Dendritic cell treated with granulocyte-macrophage colony-stimulating factor and Interleukin-4, amounts not matched to agents 40 ng/mL and 50 ng/mL, for 4 days (primary cell): Measurements from ENCODE around the gene MTF1.
A peak's percentile ranks its signal among the peaks of the same experiment; 100 is the strongest.

Source experiments
- H3K27ac Mint-ChIP-seq: one replicate; pipeline ENCODE4 v1.8.0; 2022; ENCODE audit warnings: mild to moderate bottlenecking, mixed read lengths
- H3K27me3 Mint-ChIP-seq: one replicate; pipeline ENCODE4 v1.8.0; 2022; ENCODE audit warnings: mild to moderate bottlenecking, mixed read lengths
- H3K36me3 Mint-ChIP-seq: one replicate; pipeline ENCODE4 v1.8.0; 2022; ENCODE audit warnings: low read depth, mixed read lengths
- H3K4me1 Mint-ChIP-seq: one replicate; pipeline ENCODE4 v1.8.0; 2022; ENCODE audit warnings: low read depth, mixed read lengths
- H3K4me3 Mint-ChIP-seq: one replicate; pipeline ENCODE4 v1.8.0; 2022; ENCODE audit warnings: mild to moderate bottlenecking, moderate library complexity, mixed read lengths
- H3K9me3 Mint-ChIP-seq: one replicate; pipeline ENCODE4 v1.8.0; 2022; ENCODE audit warnings: mixed read lengths
- intact Hi-C: fragments of 100-400 bp; cut with micrococcal nuclease; formaldehyde crosslinking; loops from one replicate; pipeline ENCODE4 v1.15.0; 2022

MTF1 gene

DNA sequence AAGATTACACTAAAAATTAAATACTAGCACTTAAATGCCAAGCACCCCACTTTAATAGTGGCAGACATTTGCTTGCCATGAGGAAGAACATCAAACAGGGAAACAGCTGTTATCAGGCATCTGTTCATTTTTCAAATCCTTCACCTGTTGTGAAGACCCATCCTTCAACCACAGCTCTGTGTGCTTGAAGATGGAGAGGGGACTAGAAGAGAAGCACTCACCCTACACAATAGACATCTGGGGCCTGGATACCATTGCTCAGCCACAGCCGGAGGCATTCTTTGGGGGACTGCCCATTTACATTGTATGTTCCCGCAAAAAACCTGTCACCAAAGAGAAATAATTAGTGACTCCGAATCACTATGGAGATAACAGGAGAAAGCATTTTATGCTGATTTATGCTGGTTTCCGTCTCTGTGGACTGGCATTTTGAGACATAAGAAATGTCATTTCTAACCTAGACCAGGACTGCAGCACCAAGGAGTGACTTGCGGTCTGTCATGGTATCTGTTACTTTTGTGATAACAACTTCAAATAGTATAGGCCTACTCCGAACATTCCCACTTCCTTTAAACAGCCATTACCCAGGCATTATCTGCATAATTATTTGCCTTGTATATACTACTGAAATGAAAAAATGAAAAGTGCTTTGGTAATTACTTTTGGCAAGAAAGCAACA, 28.8 kb upstream of the MTF1 start:
- H3K27ac Mint-ChIP-seq, result no peak overlapping the region
- H3K4me1 Mint-ChIP-seq, result peaks cover 18% of the 10 kb centered on the region
- no peaks in the 10 kb centered on the region for H3K27me3 Mint-ChIP-seq
- H3K9me3 Mint-ChIP-seq, result no peaks in the 10 kb centered on the region
- no peak overlapping the region for H3K4me3 Mint-ChIP-seq
- intact Hi-C loops, result no loop called here
- H3K36me3 Mint-ChIP-seq, result peaks cover 89% of the 10 kb centered on the region

DNA sequence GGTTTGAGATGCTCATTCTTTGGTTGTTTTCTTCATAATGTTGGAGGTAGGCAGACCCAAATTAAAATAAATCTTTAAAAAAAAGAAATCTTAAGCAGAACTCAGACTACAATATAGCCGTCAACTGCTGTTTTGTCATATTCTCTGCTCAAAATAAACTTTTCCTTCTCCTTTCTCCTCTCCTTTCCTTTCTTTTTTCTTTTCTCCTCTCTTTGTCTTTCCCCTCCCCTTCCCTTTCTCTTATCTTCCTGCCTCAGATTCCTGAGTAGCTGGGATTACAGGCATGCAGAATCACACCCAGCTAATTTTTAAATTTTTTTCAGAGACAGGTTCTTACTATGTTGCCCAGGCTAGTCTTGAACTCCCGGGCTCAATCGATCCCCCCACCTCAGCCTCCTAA, 24.8 kb upstream of the MTF1 start:
- intact Hi-C loops, result no loop called here
- Mint-ChIP-seq H3K4me3 (no peak overlapping the region), H3K27ac (peak overlapping the region; percentile 66), H3K36me3 (peaks cover 99% of the 10 kb centered on the region), H3K4me1 (peaks cover 18% of the 10 kb centered on the region), H3K27me3 (no peaks in the 10 kb centered on the region), H3K9me3 (no peaks in the 10 kb centered on the region)

DNA sequence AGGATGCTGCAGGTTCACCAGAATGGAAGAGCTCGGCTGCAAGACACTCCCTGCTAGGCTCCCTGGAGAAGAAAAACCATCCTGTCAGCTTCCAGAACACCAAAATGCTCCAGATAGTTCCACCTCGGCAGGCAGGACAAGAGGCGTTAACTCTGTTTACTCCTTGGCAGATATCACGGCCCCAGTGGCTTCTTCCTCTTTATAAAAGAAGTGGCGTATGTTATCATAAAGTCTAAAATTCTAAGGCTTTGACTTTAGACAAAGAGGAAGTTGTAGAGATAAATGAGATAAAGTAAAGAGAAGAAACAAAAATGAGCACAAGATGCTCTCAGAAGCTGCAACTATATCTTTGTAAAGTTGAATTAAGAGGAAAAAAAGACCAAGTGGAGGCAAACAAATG, 24.3 kb upstream of the MTF1 start:
- intact Hi-C loops, result no loop called here
- no peak overlapping the region for H3K4me3 Mint-ChIP-seq
- no peaks in the 10 kb centered on the region for H3K27me3 Mint-ChIP-seq
- peaks cover 99% of the 10 kb centered on the region for H3K36me3 Mint-ChIP-seq
- H3K9me3 Mint-ChIP-seq, result no peaks in the 10 kb centered on the region
- H3K27ac Mint-ChIP-seq, result peak overlapping the region; percentile 66
- peaks cover 18% of the 10 kb centered on the region for H3K4me1 Mint-ChIP-seq

DNA sequence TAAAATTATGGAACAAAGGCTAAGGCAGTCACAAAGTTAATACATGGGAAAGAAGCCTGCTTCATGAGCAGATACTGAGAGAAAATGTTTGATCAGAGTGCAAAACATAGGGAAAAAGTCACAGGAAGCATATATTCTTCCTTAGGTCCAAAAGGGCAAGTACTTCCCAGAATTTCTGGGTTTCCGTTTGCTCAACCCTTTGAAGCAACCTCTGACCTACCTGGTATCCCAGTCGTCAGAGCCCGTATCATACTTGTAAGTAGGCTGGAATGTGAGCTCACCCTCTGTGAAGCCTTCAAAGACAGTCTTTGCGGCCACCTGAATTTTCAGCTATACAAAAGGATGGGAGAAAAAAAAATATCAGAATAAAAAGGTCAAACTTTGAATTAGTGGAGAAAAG, 20.5 kb upstream of the MTF1 start:
- intact Hi-C loops, result no loop called here

DNA sequence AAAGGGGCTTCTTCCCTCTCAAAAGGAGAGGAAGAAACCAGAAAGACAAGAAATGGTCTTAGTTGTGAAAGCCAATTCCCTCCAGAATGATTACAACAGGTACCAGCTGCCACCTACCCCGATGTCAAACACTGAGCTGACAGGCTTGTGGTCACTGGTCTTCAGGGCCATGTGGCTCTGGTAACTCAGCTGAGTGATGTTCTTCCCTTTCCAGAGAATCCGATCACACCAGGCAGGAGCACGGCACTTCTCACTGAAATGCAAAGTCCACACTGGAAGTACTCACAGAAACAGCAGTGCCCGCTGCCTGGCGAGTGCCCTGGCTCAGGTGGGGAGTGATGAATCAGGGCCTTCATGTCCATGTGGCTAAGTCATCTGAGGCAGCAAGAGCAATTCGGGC, 18.7 kb upstream of the MTF1 start:
- peaks cover 99% of the 10 kb centered on the region for H3K36me3 Mint-ChIP-seq
- no peaks in the 10 kb centered on the region for H3K9me3 Mint-ChIP-seq
- no peaks in the 10 kb centered on the region for H3K27me3 Mint-ChIP-seq
- intact Hi-C loops, result no loop called here
- H3K27ac Mint-ChIP-seq, result no peak overlapping the region
- H3K4me3 Mint-ChIP-seq, result no peak overlapping the region
- H3K4me1 Mint-ChIP-seq, result no peaks in the 10 kb centered on the region

More for the DNA sequence above, 20.5 kb upstream of the MTF1 start:
- no peak overlapping the region for H3K4me3 Mint-ChIP-seq
- H3K27me3 Mint-ChIP-seq, result no peaks in the 10 kb centered on the region
- H3K9me3 Mint-ChIP-seq, result no peaks in the 10 kb centered on the region
- H3K36me3 Mint-ChIP-seq, result peaks cover 99% of the 10 kb centered on the region
- no peak overlapping the region for H3K27ac Mint-ChIP-seq
- H3K4me1 Mint-ChIP-seq, result peaks cover 13% of the 10 kb centered on the region

DNA sequence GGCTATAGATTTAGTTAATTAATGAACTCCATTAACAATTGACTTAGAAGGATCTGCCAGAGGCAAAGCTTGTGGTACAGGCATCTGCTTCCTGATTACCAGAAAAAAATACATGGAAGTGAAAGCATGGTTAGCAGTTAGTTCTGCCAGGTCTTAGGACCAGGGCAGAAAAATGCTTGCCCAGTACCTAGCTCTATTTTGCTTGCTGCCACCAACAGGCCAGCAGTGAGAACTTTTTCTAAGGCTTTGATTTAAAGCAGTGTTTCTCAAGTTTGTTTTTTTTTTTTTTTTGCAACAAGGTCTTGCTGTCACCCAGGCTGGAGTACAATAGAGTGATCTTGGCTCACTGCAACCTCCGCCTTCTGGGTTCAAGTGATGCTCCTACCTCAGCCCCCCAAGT, 16.4 kb upstream of the MTF1 start:
- Mint-ChIP-seq H3K4me1 (no peaks in the 10 kb centered on the region), H3K27ac (no peak overlapping the region), H3K4me3 (no peak overlapping the region), H3K36me3 (peaks cover 99% of the 10 kb centered on the region), H3K27me3 (no peaks in the 10 kb centered on the region), H3K9me3 (no peaks in the 10 kb centered on the region)
- intact Hi-C loops, result no loop called here

DNA sequence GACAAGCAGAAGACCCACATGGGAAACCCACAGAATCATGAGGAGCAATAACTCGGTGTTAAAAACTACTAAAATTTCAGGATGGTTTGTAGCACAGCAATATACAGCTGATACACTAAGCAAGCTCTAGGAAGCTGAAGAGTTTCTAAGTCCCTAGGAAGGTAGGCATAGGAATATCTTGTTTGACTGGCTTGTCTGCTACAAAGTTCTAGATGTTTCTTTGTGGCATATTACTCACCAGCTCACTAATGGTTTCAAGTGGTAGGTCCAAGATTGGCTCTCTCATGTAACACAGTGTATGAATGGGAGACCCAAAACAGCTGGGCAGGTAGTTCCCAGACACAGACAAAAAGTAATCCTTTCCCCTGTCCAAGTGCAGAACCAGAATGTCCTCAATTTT, 13.3 kb upstream of the MTF1 start:
- no peaks in the 10 kb centered on the region for H3K4me1 Mint-ChIP-seq
- peak overlapping the region; percentile 26 for H3K27ac Mint-ChIP-seq
- no peak overlapping the region for H3K4me3 Mint-ChIP-seq
- intact Hi-C loops, result no loop called here
- no peaks in the 10 kb centered on the region for H3K9me3 Mint-ChIP-seq
- H3K36me3 Mint-ChIP-seq, result peaks cover 98% of the 10 kb centered on the region
- no peaks in the 10 kb centered on the region for H3K27me3 Mint-ChIP-seq

DNA sequence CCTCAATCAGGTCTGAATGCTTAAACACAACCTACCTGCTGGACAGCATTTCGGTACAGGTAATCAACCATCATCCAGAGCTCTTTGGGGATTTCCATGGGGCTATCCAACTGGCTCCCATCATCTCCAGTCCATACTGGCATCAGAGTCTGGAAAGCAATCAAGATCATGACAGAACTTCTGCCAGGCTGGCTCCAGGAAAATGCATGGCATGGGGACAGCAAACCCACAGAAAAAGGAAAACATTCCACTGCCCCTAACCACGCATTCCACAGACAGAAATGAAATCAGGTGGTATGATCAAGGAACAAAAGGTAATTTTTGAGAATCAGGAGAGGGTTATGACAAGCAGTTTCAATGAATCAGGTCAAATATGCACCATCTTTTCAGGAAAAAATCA, 9.1 kb upstream of the MTF1 start:
- no peaks in the 10 kb centered on the region for H3K9me3 Mint-ChIP-seq
- peaks cover 97% of the 10 kb centered on the region for H3K36me3 Mint-ChIP-seq
- H3K27me3 Mint-ChIP-seq, result no peaks in the 10 kb centered on the region

DNA sequence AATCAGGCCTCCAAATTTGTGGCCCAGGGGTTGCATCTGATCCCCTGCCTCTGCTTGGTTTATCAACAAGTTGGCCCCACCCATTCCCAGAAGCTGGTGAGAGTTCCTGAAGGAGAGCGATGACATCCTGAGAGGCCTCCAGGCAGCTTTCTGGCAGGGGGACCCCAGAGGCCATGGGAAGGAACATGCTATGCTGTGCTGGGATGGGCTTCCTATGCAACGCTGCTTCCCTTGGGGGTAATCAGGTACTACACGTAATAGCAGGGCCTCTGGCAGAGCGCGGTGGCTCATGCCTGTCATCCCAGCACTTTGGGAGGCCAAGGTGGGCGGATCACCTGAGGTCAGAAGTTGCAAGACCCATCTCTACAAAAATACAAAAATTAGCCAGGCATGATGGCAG, 8.4 kb upstream of the MTF1 start:
- Mint-ChIP-seq H3K27ac (no peak overlapping the region), H3K4me3 (no peak overlapping the region), H3K9me3 (no peaks in the 10 kb centered on the region), H3K4me1 (no peaks in the 10 kb centered on the region), H3K27me3 (no peaks in the 10 kb centered on the region), H3K36me3 (peaks cover 96% of the 10 kb centered on the region)
- intact Hi-C loops, result no loop called here

More for the DNA sequence above, 9.1 kb upstream of the MTF1 start:
- intact Hi-C loops, result no loop called here
- Mint-ChIP-seq H3K27ac (no peak overlapping the region), H3K4me3 (no peak overlapping the region), H3K4me1 (no peaks in the 10 kb centered on the region)

DNA sequence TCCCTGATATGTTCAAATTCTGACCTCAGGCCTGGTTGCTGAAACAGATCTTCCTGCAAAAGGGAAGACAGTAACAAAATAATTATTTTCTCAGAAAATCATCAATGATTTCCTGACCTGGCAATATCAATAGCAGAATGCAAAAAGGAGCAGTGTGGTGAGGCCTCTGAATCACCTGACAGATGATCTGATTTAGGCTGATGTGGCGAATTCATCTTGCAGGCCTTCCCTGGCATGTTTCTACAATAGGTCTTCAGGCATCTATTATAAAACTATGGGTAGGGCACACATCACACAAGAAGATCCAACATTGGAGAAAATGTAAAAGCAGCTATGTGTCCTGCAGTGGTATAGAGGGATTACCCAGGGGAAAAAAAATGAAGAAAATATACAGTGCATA, 7.1 kb upstream of the MTF1 start:
- intact Hi-C loops, result no loop called here
- Mint-ChIP-seq H3K4me3 (no peak overlapping the region), H3K4me1 (no peaks in the 10 kb centered on the region), H3K36me3 (peaks cover 96% of the 10 kb centered on the region), H3K9me3 (no peaks in the 10 kb centered on the region), H3K27ac (no peak overlapping the region), H3K27me3 (no peaks in the 10 kb centered on the region)

DNA sequence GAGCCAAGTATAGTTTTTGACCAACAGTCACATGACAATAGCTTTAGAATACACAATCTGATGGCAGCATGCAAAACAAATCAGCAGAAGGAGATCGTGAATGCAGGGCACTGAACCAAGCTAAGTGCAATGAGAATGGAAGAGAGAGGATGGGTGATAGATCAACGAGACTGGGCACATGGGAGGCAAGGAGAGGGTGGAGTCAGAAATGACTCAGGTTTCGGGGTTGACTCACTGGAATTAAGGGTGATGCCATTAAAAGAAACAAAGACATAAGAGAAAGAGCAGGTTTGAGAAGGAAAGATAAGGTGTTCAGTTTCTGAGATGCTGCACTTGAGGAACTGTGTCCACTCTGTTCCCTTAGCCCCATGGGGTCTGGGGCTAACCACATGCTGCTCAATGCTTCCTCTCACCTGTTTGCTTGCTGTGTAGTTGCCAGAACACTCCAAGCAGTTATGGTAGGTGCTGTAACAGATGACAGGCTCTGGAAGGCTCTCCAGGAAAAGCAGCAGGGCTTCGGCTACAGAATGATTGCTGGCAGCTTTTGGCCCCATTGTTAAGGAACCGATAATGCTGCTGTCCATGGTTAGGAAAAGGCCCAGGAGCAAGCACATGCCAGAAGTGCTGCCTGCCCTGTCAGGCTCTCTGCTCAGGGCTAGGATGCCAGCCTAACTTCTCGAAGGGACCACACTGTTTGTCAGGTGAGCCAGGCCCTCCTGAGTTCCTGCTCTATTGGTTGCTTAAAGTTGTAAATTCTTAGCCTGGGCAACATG, 6.1 kb upstream of the MTF1 start:
- intact Hi-C loops, result no loop called here
- H3K4me3 Mint-ChIP-seq, result no peak overlapping the region

DNA sequence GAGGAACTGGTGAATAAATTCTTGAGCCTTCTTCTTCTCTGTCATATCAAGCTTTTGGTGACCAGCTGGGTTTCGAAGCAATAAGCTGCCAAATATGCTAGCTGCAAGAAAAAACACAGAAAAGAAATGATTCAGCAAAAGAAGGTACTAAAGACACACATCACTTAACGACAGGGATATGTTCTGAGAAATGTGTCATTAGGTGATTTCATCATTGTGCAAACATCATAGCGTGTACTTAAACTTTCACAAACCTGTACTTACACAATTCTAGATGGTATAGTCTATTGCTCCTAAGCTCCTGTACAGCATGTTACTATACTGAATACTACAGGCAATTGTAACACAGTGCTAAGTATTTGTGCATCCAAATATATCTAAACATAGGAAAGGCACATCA, 2.9 kb upstream of the MTF1 start:
- Mint-ChIP-seq H3K36me3 (peaks cover 81% of the 10 kb centered on the region), H3K27ac (no peak overlapping the region), H3K4me3 (no peak overlapping the region), H3K9me3 (no peaks in the 10 kb centered on the region), H3K4me1 (peaks cover 16% of the 10 kb centered on the region), H3K27me3 (no peaks in the 10 kb centered on the region)
- intact Hi-C loops, result loop anchor here (5.0 kb wide), 1 partner anchor 265 kb away; the partner anchor contains the start of gene GNL2

More for the DNA sequence above, 6.1 kb upstream of the MTF1 start:
- H3K36me3 Mint-ChIP-seq, result peaks cover 90% of the 10 kb centered on the region
- H3K4me1 Mint-ChIP-seq, result no peaks in the 10 kb centered on the region
- H3K27me3 Mint-ChIP-seq, result no peaks in the 10 kb centered on the region
- H3K27ac Mint-ChIP-seq, result no peak overlapping the region
- H3K9me3 Mint-ChIP-seq, result no peaks in the 10 kb centered on the region

DNA sequence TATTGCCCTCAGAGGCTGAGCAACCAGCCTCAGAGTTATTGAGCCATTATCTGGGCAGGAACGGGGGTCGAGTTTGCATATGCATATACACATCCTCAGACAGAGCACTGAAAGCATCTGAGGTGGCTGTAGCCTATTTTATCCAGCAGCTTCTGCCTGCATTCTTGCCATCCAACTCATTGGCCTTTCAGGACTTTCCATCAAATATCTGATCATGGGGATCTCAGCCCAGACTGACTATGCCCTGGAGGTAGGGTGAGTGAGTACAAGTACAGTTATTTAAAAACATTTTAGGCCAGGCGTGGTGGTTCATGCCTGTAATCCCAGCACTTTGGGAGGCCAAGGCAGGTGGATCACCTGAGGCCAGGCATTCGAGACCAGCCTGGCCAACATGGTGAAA, 1.8 kb upstream of the MTF1 start:
- peaks cover 28% of the 10 kb centered on the region for H3K4me1 Mint-ChIP-seq

DNA sequence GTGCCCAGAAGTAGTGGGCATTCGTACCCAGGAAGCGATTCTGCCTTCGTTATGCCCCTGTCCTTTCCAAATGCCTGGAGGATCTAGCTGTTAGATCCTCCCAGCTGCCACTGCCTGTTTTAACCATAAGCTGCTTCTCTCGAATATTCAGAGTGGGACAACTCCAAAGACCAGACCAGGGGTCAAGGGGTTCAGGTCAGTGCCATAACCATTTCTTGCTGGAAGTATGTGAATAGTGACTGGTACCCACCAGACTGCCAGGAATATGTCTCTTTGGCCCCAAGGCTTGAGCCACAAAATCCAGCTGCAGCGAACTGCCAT, 914 bp upstream of the MTF1 start:
- Mint-ChIP-seq H3K27me3 (no peaks in the 10 kb centered on the region), H3K27ac (peak overlapping the region; percentile 97), H3K36me3 (peaks cover 79% of the 10 kb centered on the region), H3K4me3 (peak overlapping the region; percentile 94), H3K9me3 (no peaks in the 10 kb centered on the region), H3K4me1 (peaks cover 30% of the 10 kb centered on the region)
- intact Hi-C loops, result loop anchor here (1.0 to 5.0 kb wide), 2 partner anchors 168 to 263 kb away; partner anchors contain the start of genes CDCA8 and GNL2

More for the DNA sequence above, 1.8 kb upstream of the MTF1 start:
- H3K27ac Mint-ChIP-seq, result no peak overlapping the region
- H3K4me3 Mint-ChIP-seq, result no peak overlapping the region
- no peaks in the 10 kb centered on the region for H3K27me3 Mint-ChIP-seq
- intact Hi-C loops, result loop anchor here (5.0 kb wide), 1 partner anchor 264 kb away; the partner anchor contains the start of gene GNL2
- H3K9me3 Mint-ChIP-seq, result no peaks in the 10 kb centered on the region
- H3K36me3 Mint-ChIP-seq, result peaks cover 82% of the 10 kb centered on the region
